NCI-H748 (cell line): ENCODE results near the gene NID1.
A peak's percentile ranks its signal among the peaks of the same experiment; 100 is the strongest.

Experiments
- DNase-seq: peaks from one replicate; lab custom pipeline; 2025; ENCODE audit not compliant: unreplicated experiment; lab: John Stamatoyannopoulos, UW

The NID1 gene, protein sequence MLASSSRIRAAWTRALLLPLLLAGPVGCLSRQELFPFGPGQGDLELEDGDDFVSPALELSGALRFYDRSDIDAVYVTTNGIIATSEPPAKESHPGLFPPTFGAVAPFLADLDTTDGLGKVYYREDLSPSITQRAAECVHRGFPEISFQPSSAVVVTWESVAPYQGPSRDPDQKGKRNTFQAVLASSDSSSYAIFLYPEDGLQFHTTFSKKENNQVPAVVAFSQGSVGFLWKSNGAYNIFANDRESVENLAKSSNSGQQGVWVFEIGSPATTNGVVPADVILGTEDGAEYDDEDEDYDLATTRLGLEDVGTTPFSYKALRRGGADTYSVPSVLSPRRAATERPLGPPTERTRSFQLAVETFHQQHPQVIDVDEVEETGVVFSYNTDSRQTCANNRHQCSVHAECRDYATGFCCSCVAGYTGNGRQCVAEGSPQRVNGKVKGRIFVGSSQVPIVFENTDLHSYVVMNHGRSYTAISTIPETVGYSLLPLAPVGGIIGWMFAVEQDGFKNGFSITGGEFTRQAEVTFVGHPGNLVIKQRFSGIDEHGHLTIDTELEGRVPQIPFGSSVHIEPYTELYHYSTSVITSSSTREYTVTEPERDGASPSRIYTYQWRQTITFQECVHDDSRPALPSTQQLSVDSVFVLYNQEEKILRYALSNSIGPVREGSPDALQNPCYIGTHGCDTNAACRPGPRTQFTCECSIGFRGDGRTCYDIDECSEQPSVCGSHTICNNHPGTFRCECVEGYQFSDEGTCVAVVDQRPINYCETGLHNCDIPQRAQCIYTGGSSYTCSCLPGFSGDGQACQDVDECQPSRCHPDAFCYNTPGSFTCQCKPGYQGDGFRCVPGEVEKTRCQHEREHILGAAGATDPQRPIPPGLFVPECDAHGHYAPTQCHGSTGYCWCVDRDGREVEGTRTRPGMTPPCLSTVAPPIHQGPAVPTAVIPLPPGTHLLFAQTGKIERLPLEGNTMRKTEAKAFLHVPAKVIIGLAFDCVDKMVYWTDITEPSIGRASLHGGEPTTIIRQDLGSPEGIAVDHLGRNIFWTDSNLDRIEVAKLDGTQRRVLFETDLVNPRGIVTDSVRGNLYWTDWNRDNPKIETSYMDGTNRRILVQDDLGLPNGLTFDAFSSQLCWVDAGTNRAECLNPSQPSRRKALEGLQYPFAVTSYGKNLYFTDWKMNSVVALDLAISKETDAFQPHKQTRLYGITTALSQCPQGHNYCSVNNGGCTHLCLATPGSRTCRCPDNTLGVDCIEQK

DNA sequence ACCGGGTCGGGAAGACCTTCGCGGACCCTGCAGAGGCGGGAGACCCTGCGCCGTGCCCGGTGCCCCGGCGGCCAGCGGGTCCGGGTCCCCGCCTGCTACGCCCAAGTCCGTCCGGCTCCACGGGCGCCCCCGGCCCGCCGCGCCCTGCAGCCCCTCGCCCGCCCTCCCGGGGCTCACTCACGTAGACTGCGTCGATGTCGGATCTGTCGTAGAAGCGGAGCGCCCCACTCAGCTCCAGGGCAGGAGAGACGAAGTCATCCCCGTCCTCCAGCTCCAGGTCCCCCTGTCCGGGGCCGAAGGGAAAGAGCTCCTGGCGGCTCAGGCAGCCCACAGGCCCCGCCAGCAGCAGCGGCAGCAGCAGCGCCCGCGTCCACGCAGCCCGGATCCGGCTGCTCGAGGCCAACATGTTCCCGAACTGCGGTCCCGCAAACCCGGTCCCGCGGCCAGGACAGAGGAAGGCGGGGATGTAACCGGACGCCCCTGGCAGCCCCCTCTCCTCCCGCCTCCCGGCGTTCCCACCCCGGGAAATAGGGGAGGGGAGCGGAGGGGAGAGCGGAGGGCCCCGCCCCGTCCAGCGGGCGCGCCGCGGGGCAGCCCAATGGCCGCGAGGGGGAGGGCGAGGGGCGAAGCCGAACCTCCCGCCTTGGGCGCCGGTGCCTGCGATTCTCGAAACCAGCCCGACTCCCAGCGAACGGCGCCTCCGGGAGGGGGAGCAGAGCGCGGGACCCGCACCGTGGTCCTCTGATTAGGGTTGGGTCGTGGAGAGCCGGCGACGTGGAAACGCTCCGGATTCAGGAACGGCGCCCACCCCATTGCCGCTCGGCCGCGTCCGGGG is at the start of gene NID1:
NID1 (minus strand) TSS at position 417 of the 835 bp plus-strand sequence; CDS start at position 406, 11 bp downstream.
- DNase-seq = peak; percentile 70

- DNase-seq = no peak
These were observed 49.3 kb upstream of the NID1 start for GRCh38 chr1:236114076-236114747.

- DNase-seq = no peak
These were observed 48.6 kb upstream of the NID1 start for GRCh38 chr1:236113324-236114032.

- no peak for DNase-seq
These were observed 47.4 kb upstream of the NID1 start for GRCh38 chr1:236112332-236112627.

DNA sequence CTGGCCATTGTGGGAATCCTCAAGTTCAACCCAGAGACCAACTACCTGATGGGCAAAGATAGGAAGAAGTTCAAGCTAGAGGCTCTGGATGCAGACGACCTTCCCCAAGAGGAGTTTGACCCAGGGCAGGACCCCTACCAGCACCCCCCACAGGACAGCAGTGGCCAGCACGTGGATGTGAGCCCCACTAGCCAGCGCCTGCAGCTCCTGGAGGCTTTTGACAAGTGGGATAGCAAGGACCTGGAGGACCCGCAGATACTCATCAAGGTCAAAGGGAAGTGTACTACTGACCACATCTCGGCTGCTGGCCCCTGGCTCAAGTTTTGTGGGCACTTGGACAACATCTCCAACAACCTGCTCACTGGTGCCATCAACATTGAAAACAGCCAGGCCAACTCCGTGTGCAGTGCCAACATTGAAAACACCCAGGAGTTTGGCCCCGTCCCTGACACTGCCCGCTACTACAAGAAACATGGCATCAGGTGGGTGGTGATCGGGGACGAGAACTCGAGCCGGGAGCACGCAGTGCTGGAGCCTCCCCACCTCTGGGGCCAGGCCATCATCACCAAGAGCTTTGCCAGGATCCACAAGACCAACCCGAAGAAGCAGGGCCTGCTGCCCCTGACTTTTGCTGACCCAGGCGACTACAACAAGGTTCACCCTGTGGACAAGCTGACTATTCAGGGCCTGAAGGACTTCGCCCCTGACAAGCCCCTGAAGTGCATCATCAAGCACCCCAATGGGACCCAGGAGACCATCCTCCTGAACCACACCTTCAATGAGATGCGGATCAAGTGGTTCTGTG is 46.8 kb upstream of the NID1 start:
- no peak for DNase-seq

DNA sequence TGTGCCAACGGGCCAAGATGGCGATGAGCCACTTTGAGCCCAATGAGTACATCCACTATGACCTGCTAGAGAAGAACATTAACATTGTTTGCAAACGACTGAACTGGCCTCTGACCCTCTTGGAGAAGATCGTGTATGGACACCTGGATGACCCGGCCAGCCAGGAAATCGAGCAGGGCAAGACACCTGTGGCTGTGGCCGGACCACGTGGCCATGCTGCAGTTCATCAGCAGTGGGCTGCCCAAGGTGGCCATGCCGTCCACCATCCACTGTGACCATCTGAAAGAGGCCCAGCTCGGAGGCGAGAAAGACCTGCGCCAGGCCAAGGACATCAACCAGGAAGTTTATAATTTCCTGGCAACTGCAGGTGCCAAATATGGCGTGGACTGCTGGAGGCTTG is 45.2 kb upstream of the NID1 start:
- DNase-seq = no peak

DNA sequence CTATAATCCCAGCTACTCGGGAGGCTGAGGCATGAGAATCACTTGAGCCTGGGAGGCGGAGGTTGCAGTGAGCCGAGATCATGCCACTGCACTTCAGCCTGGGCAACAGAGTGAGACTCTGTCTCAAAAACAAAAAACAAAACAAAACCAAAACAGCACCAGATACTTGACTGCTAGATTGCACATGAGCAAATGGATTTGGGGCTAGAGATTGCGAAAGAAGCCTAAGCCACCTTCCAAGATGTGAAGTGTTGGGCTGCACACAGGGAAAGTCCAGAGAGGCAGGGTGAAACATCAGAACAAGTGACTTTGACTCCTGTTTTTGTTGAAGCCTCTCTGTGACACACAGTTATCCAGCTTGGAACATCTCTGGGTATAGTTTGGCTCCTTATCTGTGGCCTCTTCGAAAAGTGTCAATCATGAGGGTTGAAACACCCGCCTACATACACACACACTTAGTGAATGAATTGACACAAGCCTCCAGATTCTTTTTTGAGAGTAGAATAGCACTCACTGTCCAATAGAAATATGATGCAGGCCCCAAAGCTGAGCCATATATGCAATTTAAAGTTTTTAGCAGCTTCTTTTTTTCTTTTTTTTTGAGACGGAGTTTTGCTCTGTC is 43.2 kb upstream of the NID1 start:
- DNase-seq = no peak

GRCh38 chr1:236107121-236107907 is 42.4 kb upstream of the NID1 start:
- DNase-seq = no peak

GRCh38 chr1:236103646-236104218 is 38.8 kb upstream of the NID1 start:
- peak; percentile 42 for DNase-seq

GRCh38 chr1:236103059-236103458 is 38.2 kb upstream of the NID1 start:
- DNase-seq = no peak

DNA sequence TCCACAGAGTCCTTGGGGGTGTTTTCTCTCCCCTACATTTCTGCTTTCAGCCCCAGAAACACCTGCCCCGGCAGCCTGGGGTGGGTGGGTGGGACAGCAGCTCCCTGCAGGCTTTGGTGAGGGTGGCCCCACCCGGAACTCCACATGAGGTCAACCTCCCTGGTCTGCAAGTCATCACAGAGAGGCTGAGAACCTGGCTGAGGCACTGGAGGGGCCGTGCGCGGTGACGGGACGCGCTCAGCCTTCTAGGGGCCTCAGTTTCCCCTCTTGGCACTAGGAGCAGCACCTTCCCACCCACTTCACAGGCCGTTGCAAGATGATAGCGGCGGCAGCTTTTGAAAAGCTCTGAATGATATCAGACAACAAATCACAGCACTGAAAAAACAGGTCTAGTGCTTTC is 37.7 kb upstream of the NID1 start:
- no peak for DNase-seq

DNA sequence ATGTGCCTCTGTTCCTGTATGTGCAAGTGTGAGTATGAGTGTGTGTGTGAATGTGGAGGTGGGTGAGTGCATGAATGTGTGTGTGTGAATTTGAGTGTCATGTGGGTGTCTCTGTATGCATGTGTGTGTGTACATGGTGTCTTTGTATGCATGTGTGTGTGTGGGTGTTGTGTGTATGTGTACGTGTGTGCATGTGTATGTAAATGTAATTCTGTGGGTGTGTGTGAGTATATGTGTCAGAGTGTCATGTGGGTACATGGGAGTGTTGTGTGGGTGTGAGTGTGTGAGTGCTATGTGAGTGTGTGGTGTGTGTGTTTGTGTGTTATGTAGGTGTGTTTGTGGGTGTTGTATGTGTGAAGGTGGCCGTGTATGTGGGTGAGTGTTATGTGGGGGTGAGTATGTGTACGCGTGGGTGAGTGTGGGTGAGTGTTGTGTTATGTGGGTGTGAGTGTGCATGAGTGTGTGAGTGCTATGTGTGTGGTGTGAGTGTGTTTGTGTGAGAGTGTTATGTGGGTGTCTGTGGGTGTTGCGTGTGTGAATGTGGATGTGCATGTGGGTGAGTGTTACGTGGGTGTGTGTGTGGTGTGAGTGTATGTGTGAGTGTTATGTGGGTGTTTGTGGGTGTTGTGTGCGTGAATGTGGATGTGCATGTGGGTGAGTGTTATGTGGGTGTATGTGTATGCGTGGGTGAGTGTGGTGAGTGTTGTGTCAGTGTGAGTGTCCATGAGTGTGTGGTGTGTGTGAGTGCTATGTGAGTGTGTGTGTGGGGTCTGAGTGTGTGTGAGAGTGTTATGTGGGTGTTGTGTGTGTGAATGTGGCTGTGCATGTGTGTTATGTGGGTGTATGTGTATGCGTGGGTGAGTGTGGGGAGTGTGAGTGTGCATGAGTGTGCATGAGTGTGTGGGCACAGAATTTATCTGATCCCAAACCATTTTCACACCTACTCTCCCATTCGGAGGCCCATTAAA is 36.6 kb upstream of the NID1 start:
- DNase-seq = no peak

- no peak for DNase-seq
These were observed 35.9 kb upstream of the NID1 start for GRCh38 chr1:236100799-236101198.

DNA sequence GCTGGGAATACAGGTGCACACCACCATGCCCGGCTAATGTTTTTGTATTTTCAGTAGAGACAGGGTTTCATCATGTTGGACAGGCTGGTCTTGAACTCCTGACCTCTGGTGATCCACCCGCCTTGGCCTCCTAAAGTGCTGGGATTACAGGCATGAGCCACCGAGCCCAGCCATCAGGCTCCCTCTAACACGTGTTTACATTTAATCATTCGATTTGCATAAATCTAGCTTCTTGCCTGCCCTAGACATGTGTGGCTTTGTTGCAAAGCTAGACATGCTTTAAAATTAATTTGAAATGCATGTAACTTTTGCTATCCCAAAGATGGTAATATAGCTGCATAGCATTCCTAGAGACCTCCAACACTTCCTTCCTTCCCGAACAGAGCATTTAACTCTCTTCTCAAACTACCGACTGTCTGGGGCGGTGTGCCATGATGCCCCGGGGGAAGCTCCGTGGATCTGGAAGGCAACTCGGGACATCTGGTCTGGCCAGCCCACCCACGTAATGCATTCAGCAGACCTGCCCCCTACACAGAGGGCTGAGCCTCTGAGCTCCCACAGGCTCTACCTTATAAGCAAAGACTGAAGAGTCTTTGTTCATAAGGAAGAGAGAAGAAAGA is 34.6 kb upstream of the NID1 start:
- DNase-seq = no peak

DNA sequence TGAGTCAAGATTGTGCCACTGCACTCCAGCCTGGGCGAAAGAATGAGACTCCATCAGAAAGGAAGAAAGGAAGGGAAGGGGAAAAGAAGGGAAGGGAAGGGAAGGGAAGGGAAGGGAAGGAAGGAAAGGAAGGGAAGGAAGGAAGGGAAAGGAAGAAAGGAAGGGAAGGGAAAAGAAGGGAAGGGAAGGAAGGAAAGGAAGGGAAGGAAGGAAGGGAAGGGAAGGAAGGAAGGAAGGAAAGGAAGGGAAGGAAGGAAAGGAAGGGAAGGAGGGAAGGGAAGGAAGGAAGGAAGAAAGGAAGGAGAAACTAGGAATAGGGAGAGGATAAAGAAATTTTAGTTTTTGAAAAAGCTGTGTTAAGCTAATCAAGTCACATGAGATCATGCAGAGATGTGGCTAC is 33.4 kb upstream of the NID1 start:
- DNase-seq = no peak
